AG04449 (cell line): ENCODE data around the gene EHMT2.

Experiments used
- CTCF ChIA-PET: fragments of 350-600 bp; formaldehyde crosslinking; extraction: SDS; loops from one replicate; lab custom pipeline; 2021; ENCODE audit warnings: antibody characterized with exemption; lab: Yijun Ruan, JAX
- POLR2A ChIA-PET: fragments of 400-600, 350-600 bp; formaldehyde crosslinking; extraction: SDS; loops from one replicate; lab custom pipeline; 2020; ENCODE audit warnings: antibody characterized with exemption, inconsistent platforms; lab: Yijun Ruan, JAX
- DNase-seq: peaks from one replicate; pipeline ENCODE4 v3.0.0-alpha.2; 2010; ENCODE audit warnings: low read depth, low spot score
- H3K4me3 ChIP-seq: 2 replicates; pipeline ENCODE4 v1.5.1; 2011; ENCODE audit warnings: low read depth, mild to moderate bottlenecking, control low read depth, low read length
- CTCF ChIP-seq: IDR thresholded peaks from one replicate; pipeline ENCODE4 v1.5.1; 2011; ENCODE audit warnings: mild to moderate bottlenecking, moderate library complexity, low read length, control low read depth, inconsistent platforms; ENCODE audit not compliant: insufficient read depth; ENCODE audit errors: missing control alignments

Gene EHMT2

GRCh38 chr6:31882344-31882743 lies 15.2 kb downstream of the EHMT2 start:
- TF ChIP-seq CTCF: no peak
- CTCF ChIA-PET: interaction anchor here (2.4 kb wide), 1 partner anchor 70 kb away, joined by 10 read pairs; no protein-coding TSS in a partner anchor
- POLR2A ChIA-PET: interaction anchor here (1.2 kb wide), 1 partner anchor 16 kb away, joined by 4 read pairs; no protein-coding TSS in a partner anchor
- no peak for DNase-seq
- no peak overlapping the region for H3K4me3 ChIP-seq

- DNase-seq: no peak
- POLR2A ChIA-PET: interaction anchor here (1.2 kb wide), 1 partner anchor 17 kb away, joined by 4 read pairs; no protein-coding TSS in a partner anchor
- CTCF ChIA-PET: interaction anchor here (0.7 to 3.0 kb wide), 5 partner anchors 8 to 75 kb away, joined by 3 to 15 read pairs (median 3); partner anchors contain the start of gene NEU1
- TF ChIP-seq CTCF: no peak
- no peak overlapping the region for H3K4me3 ChIP-seq
These were observed 16.2 kb downstream of the EHMT2 start for GRCh38 chr6:31881136-31881859.

- ChIA-PET CTCF (interaction anchor here (0.8 to 3.0 kb wide), 5 partner anchors 9 to 72 kb away, joined by 3 to 15 read pairs (median 3); partner anchors contain the start of gene NEU1), POLR2A (no interaction called here)
- TF ChIP-seq CTCF: no peak
- H3K4me3 ChIP-seq: no peak overlapping the region
- no peak for DNase-seq
These were observed 16.9 kb downstream of the EHMT2 start for GRCh38 chr6:31880616-31881015.

GRCh38 chr6:31879901-31880300 lies 17.6 kb downstream of the EHMT2 start:
- no peak overlapping the region for H3K4me3 ChIP-seq
- no peak for TF ChIP-seq CTCF
- POLR2A ChIA-PET: no interaction called here
- CTCF ChIA-PET: interaction anchor here (0.7 to 3.0 kb wide), 5 partner anchors 10 to 72 kb away, joined by 3 to 15 read pairs (median 3); partner anchors contain the start of gene NEU1
- no peak for DNase-seq

GRCh38 chr6:31879143-31879542 lies 18.4 kb downstream of the EHMT2 start:
- no peak overlapping the region for H3K4me3 ChIP-seq
- no peak for TF ChIP-seq CTCF
- ChIA-PET POLR2A (no interaction called here), CTCF (interaction anchor here (0.7 to 3.0 kb wide), 2 partner anchors 10 to 15 kb away, joined by 3 to 15 read pairs; no protein-coding TSS in a partner anchor)
- DNase-seq: no peak

GRCh38 chr6:31878726-31879125 lies 18.8 kb downstream of the EHMT2 start, which contains the start of gene SLC44A4:
Gene SLC44A4 (minus strand): TSS chr6:31878997. CDS start chr6:31878980, 17 bp downstream.
- no peak within 1 kb of the TSS for H3K4me3 ChIP-seq
- DNase-seq: no peak
- ChIA-PET POLR2A (no interaction called here), CTCF (interaction anchor here (3.0 kb wide), 1 partner anchor 11 kb away, joined by 15 read pairs; no protein-coding TSS in a partner anchor)
- no peak for TF ChIP-seq CTCF
